ENCODE results near the gene GNRH2. TPM values are rescaled to one million over a fixed set of nuclear protein-coding genes. Genes with fewer than 3 reads are reported as not detected.
A peak's percentile ranks its signal among the peaks of the same experiment; 100 is the strongest.

Gene GNRH2
- polyA plus RNA-seq, 1 donor (not counting 4 experiments of a cell fraction or from before 2014, with no cell fraction given) = 0.18 TPM

- Histone ChIP-seq H3K9me1 (ENCODE audit: control insufficient read depth, extremely low read depth, insufficient read depth, low read length) (no peaks in the 10 kb centered on the region), H3K36me3 (ENCODE audit: control insufficient read depth in 2 of 2, extremely low read depth in 1 of 2, insufficient read depth in 2 of 2, low read length in 2 of 2) (no peaks in the 10 kb centered on the region), H3K4me1 (ENCODE audit: control insufficient read depth, extremely low read depth, insufficient read depth, low read length) (no peaks in the 10 kb centered on the region), H3K9me3 (ENCODE audit: control insufficient read depth, low read depth, low read length) (no peaks in the 10 kb centered on the region), H3K27ac (ENCODE audit: control insufficient read depth, insufficient read depth, low read length) (no peak overlapping the region), H4K20me1 (ENCODE audit: control insufficient read depth, extremely low read depth, insufficient read depth, low read length) (no peaks in the 10 kb centered on the region), H3K9ac (ENCODE audit: control insufficient read depth, extremely low read depth, insufficient read depth, low read length) (no peak overlapping the region), H3K79me2 (ENCODE audit: control insufficient read depth, insufficient read depth, low read length) (no peaks in the 10 kb centered on the region), H3K27me3 (ENCODE audit: control insufficient read depth, extremely low read depth, insufficient read depth, low read length) (peaks cover 25% of the 10 kb centered on the region), H3K4me2 (ENCODE audit: control insufficient read depth, extremely low read depth, insufficient read depth, low read depth, low read length) (no peak overlapping the region), H3K4me3 (ENCODE audit: control insufficient read depth in 2 of 3, extremely low read depth in 1 of 3, insufficient read depth in 2 of 3, low read depth in 1 of 3, low read length in 3 of 3) (no peak overlapping the region), H2AFZ (ENCODE audit: control insufficient read depth, low read length) (no peak overlapping the region)
- no peak for FAIRE-seq
- no peak for TF ChIP-seq EZH2 (IDR thresholded peaks at IDR 0.05; ENCODE audit: low read length)
- no peak for TF ChIP-seq CTCF (optimal IDR thresholded peaks at IDR 0.05 in 1 of 3, IDR thresholded peaks at IDR 0.05 in 1 of 3, conservative IDR thresholded peaks at IDR 0.05 in 1 of 3; ENCODE audit: extremely low read depth in 1 of 3, insufficient read depth in 2 of 3, low read length in 3 of 3)
- no peak for DNase-seq (ENCODE audit: low read depth, low spot score)
- dilution Hi-C loops (cut with MboI; ENCODE audit: extremely low pct_ligation_motif_present, low sequenced_read_pairs) = no loop called here
Observed at GRCh38 chr20:3071266-3071609, 27.8 kb downstream of the GNRH2 start.

GRCh38 chr20:3071610-3072529, 28.4 kb downstream of the GNRH2 start, which contains the start of gene OXT:
TSS of gene OXT (plus strand) at chr20:3071620. CDS start at chr20:3071656, 36 bp downstream.
- H3K9ac ChIP-seq (ENCODE audit: control insufficient read depth, extremely low read depth, insufficient read depth, low read length) = no peak within 1 kb of the TSS
- no peaks in the 10 kb centered on the region for H3K4me1 ChIP-seq (ENCODE audit: control insufficient read depth, extremely low read depth, insufficient read depth, low read length)

More at GRCh38 chr20:3071610-3072529, 28.4 kb downstream of the GNRH2 start, which contains the start of gene OXT:
- no peaks in the 10 kb centered on the region for H4K20me1 ChIP-seq (ENCODE audit: control insufficient read depth, extremely low read depth, insufficient read depth, low read length)
- no peak for FAIRE-seq
- H3K79me2 ChIP-seq (ENCODE audit: control insufficient read depth, insufficient read depth, low read length) = no peaks in the 10 kb centered on the region
- H3K4me2 ChIP-seq (ENCODE audit: control insufficient read depth, extremely low read depth, insufficient read depth, low read depth, low read length) = peak within 1 kb of the TSS; percentile 10
- no peaks in the 10 kb centered on the region for H3K9me1 ChIP-seq (ENCODE audit: control insufficient read depth, extremely low read depth, insufficient read depth, low read length)
- TF ChIP-seq EZH2 (IDR thresholded peaks at IDR 0.05; ENCODE audit: low read length) (peak; percentile 77), CTCF (optimal IDR thresholded peaks at IDR 0.05 in 1 of 3, IDR thresholded peaks at IDR 0.05 in 1 of 3, conservative IDR thresholded peaks at IDR 0.05 in 1 of 3; ENCODE audit: extremely low read depth in 1 of 3, insufficient read depth in 2 of 3, low read length in 3 of 3) (no peak)
- peak within 1 kb of the TSS in 1 of 3 experiments; percentile 7 for H3K4me3 ChIP-seq (ENCODE audit: control insufficient read depth in 2 of 3, extremely low read depth in 1 of 3, insufficient read depth in 2 of 3, low read depth in 1 of 3, low read length in 3 of 3)
- no peak within 1 kb of the TSS for H3K27ac ChIP-seq (ENCODE audit: control insufficient read depth, insufficient read depth, low read length)
- no peak within 1 kb of the TSS for H2AFZ ChIP-seq (ENCODE audit: control insufficient read depth, low read length)
- no peaks in the 10 kb centered on the region for H3K36me3 ChIP-seq (ENCODE audit: control insufficient read depth in 2 of 2, extremely low read depth in 1 of 2, insufficient read depth in 2 of 2, low read length in 2 of 2)
- H3K9me3 ChIP-seq (ENCODE audit: control insufficient read depth, low read depth, low read length) = no peaks in the 10 kb centered on the region
- dilution Hi-C loops (cut with MboI; ENCODE audit: extremely low pct_ligation_motif_present, low sequenced_read_pairs) = no loop called here
- H3K27me3 ChIP-seq (ENCODE audit: control insufficient read depth, extremely low read depth, insufficient read depth, low read length) = peaks cover 25% of the 10 kb centered on the region
- no peak for DNase-seq (ENCODE audit: low read depth, low spot score)

Measured in keratinocyte (primary cell).